HG02798 (cell line): ENCODE results near the gene FBN1.

Source experiments
- ATAC-seq: cut with Tn5 transposase; IDR thresholded peaks from one replicate; pipeline ENCODE4 v1.9.1; 2021; ENCODE audit warnings: mild to moderate bottlenecking; ENCODE audit not compliant: unreplicated experiment, poor library complexity

FBN1 gene

GRCh38 chr15:48447657-48448056 is 197.9 kb downstream of the FBN1 start:
- no peak for ATAC-seq

- ATAC-seq = no peak
Observed at GRCh38 chr15:48447058-48447457, 198.5 kb downstream of the FBN1 start.

- ATAC-seq = no peak
Observed at GRCh38 chr15:48442011-48442410, 203.5 kb downstream of the FBN1 start.

- no peak for ATAC-seq
Observed at GRCh38 chr15:48440084-48440483, 205.4 kb downstream of the FBN1 start.

GRCh38 chr15:48437178-48437577 is 208.3 kb downstream of the FBN1 start:
- ATAC-seq = no peak

- no peak for ATAC-seq
Observed at GRCh38 chr15:48435321-48435720, 210.2 kb downstream of the FBN1 start.

GRCh38 chr15:48433226-48433886 is 212.2 kb downstream of the FBN1 start:
- ATAC-seq = peak; percentile 90

- ATAC-seq = no peak
Observed at GRCh38 chr15:48432688-48433087, 212.8 kb downstream of the FBN1 start.

- no peak for ATAC-seq
Observed at GRCh38 chr15:48427960-48428547, 217.5 kb downstream of the FBN1 start.

GRCh38 chr15:48427479-48427878 is 218.0 kb downstream of the FBN1 start:
- no peak for ATAC-seq

- no peak for ATAC-seq
Observed at GRCh38 chr15:48426941-48427340, 218.6 kb downstream of the FBN1 start.

- no peak for ATAC-seq
Observed at GRCh38 chr15:48426044-48426443, 219.5 kb downstream of the FBN1 start.

- no peak for ATAC-seq
Observed at GRCh38 chr15:48425051-48425450, 220.5 kb downstream of the FBN1 start.

GRCh38 chr15:48423896-48424475 is 221.5 kb downstream of the FBN1 start:
- no peak for ATAC-seq

- ATAC-seq = no peak
Observed at GRCh38 chr15:48423342-48423741, 222.2 kb downstream of the FBN1 start.

- ATAC-seq = no peak
Observed at GRCh38 chr15:48422401-48422800, 223.1 kb downstream of the FBN1 start.

- ATAC-seq = no peak
Observed at GRCh38 chr15:48421362-48421761, 224.1 kb downstream of the FBN1 start.

- no peak for ATAC-seq
Observed at GRCh38 chr15:48419896-48420295, 225.6 kb downstream of the FBN1 start.

GRCh38 chr15:48418343-48418742 is 227.2 kb downstream of the FBN1 start:
- ATAC-seq = no peak

GRCh38 chr15:48416301-48416700 is 229.2 kb downstream of the FBN1 start:
- ATAC-seq = no peak

GRCh38 chr15:48415036-48415886 is 230.2 kb downstream of the FBN1 start:
- ATAC-seq = no peak
